ENCODE measurements around the gene STRN.

GRCh38 chr2:36808386-36809068 is 157.8 kb downstream of the STRN start:
- no peak for TF ChIP-seq CTCF (IDR thresholded peaks at IDR 0.05; ENCODE audit: insufficient read depth, low read length)
- no peak for TF ChIP-seq POLR2AphosphoS5 (IDR thresholded peaks at IDR 0.05; ENCODE audit: low read depth)

Data from HL-60 (cell line).